Muscle of arm (tissue), 14 donors: Measurements from ENCODE around the gene C5orf46. TPM values are rescaled to one million over a fixed set of nuclear protein-coding genes. Genes with fewer than 3 reads are reported as not detected.
"Not testable (repeated sequence)": the region's sequence is repeated elsewhere in the genome, so short reads cannot be mapped to it uniquely, and the experiment has no call there.

Source experiments
- DNase-seq: peaks from one replicate; pipeline ENCODE4 v3.0.0-alpha.2; 2013
- long read RNA-seq, 11 donors: transcript quantifications; one replicate each; lab custom pipeline, GENCODE V29; 2026
- polyA plus RNA-seq, 12 donors: library from polyadenylated mRNA; unstranded; fragments of 120-200 nt; gene quantifications; one replicate each; pipeline ENCODE4 v1.2.1, GENCODE V29; 2013; ENCODE audit not compliant: insufficient read length in 12 of 12

C5orf46 gene
- under 1 TPM in 1 of 12 donors, not detected in 11; 0.45 TPM for polyA plus RNA-seq
- long read RNA-seq, donor 1, result 0 reads
- long read RNA-seq, donor 2, result 0 reads
- long read RNA-seq, donor 3, result 0 reads
- long read RNA-seq, donor 4, result 0 reads
- long read RNA-seq, donor 5, result 0 reads
- long read RNA-seq, donor 6, result 0 reads
- long read RNA-seq, donor 7, result 0 reads
- long read RNA-seq, donor 8, result 0 reads
- long read RNA-seq, donor 9, result 0 reads
- long read RNA-seq, donor 10, result 0 reads
- long read RNA-seq, donor 11, result 0 reads

DNA sequence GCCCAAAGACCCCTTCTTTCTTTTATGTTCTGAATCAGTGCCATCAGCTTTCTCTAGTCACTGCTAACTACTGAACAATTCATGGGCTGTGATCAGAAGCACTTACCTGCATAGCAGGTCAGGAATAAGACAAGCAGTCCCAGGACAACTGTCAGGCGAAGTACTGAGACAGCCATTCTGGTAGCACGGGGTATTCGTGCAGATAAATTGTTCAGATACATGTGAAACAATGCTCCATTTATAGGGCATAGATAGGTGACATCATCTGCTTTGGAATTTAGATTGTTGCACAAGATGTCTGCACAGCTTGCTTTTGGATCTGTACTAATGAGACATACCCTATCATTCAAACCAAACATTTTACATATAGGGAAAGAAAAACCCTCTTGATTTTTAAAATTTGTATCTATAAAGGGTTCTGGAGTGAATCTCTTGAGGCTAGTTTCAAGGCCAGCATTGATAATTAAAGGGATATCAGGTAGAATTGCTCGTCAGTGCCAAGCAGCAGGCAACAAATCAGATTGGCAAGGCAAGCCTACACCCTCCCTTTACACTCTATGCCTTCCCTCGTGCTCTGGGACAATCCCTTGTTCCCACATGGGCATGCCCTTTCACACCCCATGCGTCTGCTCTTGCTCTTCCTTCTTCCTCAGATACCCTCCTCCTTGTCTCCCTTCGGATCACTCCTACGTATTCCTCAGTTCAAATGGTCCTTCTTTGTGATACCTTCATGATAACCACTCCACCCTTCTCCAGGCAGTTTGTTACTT is at the start of gene C5orf46:
C5orf46 (minus strand) TSS at position 213 of the 770 bp plus-strand sequence; CDS start at position 176, 37 bp downstream.
- DNase-seq, result no peak

DNA sequence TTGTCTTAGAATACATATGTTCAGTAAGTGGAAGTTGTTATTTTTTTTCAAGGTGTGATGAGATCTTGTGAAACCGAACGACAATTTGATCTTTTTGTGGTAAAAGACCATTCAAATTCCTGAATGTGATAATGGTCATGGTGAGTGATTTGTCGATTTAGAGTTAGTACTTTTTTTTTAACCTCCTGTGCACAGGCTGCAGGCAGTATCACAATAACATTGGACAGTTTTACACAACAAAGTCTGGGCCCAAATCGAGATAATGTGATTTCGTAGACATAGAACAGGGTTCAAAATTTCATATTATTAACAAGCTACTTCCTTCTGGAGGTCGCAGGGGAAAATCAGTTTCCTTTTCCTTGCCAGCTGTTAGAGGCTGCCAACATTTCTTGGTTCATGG is 48.6 kb upstream of the C5orf46 start:
- DNase-seq, result no peak

DNA sequence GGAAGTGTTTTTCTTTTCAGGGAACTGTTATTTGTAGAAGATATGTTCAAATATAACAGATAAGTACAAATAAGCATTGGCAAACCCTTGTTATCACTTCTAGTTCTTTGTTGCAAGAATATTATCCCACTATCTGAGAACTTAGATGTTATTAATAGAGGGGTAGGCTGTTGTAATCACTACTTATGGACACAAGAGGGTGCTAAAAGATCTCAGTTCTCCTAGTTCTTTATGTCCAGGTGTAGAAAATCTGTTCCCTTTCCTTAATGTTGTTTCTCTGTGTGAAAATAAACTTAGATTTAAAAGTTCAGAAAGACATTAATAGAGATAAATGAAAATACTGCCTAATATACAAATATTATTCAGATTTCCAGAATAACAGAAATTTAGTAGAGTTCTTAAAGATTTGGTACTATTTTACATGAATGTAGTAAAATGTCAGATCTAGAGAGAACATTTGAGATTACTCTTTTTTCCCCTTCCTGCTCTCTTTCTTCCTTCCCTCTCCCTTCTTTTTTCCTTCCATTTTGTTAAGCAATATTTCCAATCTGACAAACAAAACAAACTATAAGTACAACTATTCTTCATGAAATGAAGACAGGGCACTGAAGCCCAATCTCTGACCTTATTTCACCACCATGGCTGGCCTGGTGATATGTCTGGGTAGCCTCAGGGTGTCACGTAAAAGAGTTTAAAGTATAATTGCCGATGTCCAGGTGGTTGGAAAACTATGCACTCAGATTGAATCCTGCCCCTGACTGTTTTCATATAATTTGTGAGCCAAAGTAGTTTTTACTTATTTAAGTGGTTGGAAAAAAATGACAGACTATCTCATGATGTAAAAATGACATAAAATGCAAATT is 43.6 kb upstream of the C5orf46 start:
- DNase-seq, result no peak

DNA sequence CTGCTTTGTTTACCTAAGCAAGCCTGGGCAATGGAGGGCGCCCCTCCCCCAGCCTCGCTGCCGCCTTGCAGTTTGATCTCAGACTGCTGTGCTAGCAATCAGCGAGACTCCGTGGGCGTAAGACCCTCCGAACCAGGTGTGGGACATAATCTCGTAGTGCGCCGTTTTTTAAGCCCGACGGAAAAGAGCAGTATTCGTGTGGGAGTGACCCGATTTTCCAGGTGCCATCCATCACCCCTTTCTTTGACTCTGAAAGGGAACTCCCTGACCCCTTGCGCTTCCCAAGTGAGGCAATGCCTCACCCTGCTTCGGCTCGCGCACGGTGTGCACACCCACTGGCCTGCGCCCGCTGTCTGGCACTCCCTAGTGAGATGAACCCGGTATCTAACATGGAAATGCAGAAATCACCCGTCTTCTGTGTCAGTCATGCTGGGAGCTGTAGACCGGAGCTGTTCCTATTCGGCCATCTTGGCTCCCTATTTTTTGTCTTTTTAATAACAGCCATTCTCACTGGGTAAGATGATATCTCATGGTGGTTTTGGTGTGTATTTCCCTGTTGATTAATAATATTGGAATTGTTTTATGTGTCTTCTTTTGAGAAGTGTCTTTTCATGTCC is 40.4 kb upstream of the C5orf46 start:
- DNase-seq, result not testable (repeated sequence)

DNA sequence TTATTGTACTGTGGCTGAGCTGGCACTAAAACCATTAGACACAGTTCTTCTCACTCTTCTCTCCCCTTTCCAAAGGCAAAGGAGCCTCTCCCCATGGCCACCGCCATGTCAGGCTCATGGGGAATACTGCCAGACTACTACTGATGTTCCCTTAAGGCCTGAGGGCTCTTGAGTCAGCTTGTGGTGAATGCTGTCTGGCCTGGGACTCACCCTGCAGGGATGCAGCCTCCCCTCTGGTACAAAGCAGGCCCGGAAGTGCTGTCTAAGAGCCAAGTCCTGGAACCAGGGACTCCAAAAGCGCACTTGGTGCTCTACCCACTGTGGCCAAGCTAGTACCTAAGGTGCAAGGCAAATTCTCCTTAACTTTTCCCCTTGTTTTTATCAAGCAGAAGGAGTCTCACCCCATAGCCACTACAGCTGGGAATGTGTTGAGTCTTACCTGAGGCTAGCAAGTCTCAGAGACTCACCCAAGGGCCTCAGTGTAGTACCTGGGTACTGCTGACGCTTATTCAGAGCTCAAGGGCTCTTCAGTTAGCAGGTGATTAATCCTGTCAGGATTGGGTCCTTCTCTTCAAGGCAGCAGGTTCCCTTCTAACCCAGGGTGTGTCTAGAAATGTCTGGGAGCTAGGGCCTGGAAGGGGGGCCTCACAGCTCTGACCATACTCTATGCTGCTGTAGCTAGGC is 33.2 kb upstream of the C5orf46 start:
- no peak for DNase-seq

DNA sequence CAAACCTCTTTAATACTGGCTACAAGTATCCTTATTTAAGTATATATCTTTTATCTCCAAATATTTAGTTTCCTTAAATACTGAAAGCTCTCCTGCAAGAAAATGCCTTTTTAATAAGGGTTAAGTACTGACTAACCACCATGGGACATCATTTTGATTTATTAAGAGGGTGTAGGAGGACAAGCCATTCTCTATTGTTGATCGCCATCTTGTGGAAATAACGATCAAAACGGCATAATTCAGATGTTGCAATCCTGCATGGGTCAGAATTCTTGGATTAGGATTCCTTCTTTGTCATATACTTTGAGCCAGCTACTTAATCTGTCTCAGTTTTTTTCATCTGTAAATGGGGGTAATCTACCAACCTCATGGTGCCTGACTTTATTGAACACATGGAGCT is 28.7 kb upstream of the C5orf46 start:
- DNase-seq, result no peak

DNA sequence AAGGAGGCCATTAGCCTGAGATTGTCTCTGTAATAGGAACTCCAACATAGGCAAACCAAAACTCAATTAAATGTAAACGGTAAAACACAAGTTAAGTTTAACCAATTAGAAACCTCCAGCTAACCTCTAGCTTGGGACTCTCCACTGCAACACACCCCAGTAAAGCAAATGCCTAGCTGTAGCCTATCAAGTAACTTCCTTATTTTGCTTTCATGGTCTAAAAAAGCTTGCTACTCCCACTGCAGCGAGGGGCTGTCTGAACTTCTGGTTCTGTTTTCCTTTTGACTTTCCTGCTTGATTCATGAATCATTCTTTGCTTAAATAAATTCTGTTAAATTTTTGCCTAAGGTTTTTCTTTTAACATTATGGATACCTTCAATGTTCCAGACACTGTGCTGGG is 24.4 kb upstream of the C5orf46 start:
- DNase-seq, result no peak

DNA sequence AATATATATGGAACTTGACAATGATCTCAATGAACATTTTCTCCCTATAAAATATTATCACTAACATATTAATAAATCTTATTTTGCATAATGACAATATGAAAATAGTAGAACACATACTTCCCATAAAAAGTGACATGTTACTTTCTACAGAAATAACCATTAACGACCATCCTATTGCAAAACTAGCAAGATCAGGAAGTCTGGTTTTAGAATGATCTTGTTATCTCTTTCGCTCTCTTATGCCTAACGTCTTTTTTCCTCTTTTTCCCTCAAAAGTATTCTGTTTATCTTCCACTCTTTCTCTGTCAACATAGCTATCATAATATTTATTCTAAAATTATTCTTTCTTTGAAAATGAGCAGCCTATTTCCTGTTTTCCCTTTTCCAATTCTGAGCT is 21.6 kb upstream of the C5orf46 start:
- DNase-seq, result no peak

DNA sequence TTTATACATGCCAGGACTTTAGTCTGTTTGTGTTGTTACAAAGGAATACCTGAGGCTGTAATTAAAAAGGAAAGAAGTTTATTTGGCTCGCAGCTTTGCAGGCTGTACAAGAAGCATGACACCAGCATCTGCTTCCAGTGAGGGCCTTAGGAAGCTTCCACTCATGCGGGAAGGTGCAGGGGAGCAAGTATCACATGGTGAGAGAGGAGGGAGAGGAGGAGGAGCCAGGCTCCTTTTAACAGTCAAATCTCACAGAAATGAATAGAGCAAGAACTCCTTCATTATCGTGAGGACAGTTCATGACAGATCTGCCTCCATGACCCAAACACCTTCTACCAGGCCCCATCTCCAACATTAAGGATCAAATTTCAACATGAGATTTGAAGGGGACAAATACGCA is 18.7 kb upstream of the C5orf46 start:
- no peak for DNase-seq

DNA sequence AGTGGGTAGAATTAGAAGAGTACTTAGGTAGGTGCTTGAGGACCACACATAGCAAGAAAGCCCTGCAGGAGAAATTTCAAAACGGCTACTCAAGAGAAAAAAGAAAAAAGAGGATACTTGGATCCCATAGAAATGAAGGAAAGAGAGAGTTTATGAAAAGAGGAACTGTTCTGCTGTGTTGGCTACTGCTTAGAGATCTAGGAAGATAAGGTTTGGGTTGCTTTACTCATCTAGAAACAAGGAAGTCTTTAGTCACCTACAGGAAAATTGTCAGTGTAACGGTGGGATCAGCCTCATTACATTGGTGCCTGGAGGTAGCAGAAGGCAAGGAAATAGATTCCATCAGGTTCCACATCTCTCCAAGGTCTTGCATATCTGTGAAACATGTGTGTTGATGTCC is 14.8 kb upstream of the C5orf46 start:
- DNase-seq, result no peak

DNA sequence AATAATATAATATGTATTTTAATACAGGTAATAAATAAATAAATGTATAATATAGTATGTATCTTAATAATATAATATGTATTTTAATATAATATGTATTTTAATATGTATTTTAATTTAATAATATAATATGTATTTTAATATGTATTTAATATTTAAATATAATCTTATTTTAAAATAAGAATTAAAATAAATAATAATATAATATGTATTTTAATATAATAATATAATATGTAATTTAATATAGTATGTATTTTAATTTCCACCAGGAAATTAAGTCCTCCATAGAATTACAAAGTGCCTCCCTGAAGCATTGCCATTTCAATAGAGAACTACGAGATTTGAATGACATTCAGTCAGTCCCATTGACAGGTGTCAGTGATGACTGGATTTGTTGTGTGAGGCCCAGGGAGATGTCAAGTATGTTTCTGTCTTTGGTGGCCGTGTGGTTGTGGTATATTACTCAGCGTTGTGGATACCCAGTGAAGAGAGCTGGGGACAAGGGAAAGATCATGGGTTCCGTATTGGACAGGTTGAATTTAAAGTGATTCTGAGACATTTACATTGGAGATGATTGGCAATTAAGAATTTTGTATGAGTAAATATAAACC is 14.2 kb upstream of the C5orf46 start:
- DNase-seq, result no peak

DNA sequence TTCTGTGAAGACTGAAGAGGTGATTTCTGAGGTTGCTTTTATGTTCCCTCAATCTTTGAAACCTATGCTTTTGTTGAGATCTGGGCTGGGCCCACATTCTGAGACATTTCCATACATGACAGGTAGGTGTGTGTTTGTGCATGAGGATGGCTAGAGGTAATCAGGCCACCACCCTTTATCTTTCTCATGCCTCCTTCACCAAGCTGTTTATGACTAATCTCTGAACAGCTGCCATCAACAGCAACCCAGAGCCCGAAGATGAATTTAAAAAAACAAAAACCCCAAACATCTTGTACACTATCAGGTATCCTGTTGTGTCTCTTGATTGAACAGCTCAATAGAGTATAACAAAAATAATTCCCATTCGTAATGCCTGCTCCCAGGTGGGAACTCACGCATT is 12.6 kb upstream of the C5orf46 start:
- no peak for DNase-seq

DNA sequence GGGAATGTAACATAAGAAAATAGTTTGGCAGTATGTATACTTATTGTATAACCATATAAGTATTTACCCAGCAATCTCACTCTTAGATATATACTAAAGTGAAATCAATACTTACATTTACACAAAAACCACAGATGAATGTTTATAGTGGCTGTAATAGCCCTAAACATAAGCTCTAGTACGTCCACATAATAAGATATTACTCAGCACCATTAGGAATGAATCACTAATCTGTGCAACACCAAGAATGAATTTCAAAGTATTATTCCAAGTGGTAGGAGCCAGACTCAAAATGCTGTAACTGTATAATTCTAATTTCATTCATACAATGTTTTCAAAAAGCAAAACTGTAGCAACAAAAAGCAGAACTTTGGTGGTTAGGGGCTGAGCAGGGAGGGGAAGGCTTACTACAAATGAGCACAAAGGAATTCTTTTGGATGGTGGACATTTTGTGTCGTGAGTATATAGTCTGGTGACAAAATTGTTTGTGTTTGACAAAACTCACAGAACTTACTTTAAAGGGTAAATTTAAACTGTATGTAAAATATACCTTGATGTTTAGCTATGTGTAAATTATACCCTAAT is 11.9 kb upstream of the C5orf46 start:
- no peak for DNase-seq

DNA sequence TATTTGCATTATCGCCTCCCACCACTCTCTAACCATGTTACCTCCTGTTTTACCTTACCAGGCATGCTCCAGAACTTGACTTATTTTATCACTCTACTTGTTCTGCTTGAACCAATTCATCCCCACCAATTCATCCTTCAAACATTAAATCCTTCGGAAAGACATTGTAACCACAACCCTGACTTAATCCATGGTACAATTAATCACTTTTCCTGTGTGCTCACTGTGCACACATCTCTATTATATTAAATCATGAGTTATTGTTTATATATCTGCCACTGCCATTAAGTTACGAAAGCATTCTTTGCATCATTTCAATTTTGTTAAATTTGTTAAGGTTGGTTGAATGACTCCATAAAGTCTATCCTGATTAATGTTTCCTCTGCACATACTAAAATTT is 7.4 kb upstream of the C5orf46 start:
- no peak for DNase-seq

DNA sequence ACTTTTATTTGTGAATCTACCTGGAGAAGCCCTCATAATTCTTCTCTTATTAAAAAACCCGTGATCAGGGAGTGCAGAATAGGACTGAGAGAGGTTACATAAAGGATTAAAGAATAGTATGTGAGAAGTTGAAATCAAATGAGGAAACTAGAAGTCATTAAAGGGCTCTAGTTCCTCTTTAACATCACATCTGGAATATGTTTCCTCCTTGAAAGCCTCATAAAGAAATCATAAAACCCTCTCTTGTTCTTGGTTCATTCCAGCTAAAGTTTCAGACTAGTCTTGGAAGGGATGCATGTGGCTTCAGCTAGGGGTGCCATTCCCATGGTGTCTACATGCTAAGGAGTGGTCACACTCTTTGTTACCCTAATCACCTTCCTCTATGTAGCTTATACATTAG is 5.7 kb upstream of the C5orf46 start:
- no peak for DNase-seq

DNA sequence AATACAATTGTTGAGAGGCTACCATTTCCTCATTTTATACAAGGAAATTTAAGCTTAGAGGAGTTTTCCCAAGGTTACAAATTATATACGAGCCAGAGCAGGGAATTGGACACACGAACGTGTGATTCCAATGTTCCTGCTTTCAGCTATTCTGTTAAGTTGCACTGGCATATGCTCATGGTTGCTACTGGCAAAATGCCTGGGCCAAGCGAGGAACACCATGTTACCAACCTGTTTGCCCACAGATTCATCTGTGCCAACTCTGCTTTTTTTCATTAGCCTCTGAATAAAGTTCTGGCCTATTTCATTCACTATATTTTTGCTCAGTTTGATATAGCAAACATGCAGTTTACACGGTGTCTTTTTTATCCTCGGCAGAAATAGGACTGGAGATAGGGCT is 5.1 kb upstream of the C5orf46 start:
- no peak for DNase-seq

DNA sequence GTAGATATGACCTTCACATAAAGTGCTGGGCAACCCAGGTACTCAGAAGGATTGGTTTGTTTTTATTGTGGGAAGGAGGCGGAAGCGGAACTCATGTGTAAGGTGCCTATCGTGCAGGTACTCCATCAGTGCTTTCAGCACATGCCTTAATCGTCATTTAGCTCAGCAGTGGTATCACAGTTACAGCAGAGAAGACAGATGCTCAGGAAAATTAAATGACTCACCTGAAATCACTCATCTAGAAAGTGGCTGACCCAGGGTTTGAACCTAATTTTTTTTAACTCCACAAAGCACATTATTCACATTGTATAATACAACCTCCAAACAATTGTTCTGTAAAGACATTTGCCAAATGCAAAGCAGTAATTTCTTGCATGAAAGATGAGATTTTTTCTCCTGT is 2.2 kb downstream of the C5orf46 start:
- DNase-seq, result no peak

DNA sequence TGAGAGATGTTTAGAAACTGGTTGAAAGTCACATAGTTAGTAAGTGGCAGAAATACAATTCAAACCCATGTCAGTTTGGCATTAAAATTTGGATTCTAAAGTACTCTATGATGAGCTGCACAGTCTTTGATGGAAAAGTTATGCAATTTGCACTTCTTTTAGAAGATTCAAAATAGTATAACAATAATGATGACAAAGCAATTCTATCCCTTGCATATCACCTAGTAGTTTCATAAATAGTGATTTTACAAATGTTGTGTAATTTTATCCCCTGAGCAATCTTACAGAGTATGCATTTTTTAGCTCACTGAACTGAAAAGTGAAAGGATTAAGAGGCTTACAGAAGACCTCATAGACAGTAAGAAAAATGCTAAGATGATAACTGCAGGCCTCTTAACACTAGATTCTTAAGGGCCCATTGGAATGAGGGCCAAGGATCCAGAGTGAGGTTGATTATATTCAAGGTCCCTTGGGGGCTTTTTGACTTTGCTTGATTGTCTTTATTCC is 3.7 kb downstream of the C5orf46 start:
- no peak for DNase-seq

DNA sequence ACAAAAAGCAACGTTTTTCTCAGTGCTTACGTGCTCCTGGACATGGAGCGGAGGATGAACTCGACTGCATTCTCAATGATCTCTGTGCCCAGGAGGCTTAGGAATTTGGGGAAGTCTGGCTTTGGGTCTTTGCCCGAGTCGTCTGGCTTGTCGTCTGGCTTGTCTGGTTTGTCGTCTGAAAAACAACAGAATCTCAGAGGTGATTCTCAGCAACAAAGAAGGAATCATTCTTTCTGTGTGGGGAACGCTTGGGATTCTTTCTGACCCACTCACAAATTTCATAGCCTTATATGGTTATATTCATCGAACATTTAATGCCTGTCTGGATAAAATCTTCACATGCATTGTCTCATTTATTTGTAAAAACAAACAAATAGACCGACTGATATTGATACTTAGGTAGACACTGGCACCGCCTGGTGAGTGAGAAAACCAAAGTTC is 4.7 kb downstream of the C5orf46 start:
- DNase-seq, result no peak

DNA sequence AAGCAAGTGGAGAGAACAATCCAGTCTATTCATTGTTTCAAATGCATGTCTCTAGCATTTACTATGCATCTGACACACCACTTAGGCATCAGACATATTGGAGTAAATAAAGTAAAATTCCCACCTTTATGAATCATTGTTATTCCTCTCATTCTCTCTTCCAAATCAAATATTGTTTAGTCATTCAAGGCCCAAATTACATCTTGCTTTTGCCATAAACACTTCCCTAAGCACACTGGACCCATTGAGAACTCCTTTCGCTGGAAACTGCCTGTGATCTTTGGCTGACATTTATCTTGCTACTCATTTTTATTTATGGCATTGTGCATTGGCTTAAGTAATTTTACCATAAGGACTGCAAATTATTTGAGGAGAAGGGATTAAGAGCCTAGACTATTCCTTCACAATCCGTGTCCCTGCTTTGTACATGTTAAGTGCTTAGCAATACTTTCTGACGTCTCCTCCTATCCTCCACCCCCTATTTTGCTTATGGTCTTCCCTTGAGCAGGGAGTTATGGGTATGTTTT is 7.4 kb downstream of the C5orf46 start:
- DNase-seq, result no peak
